Measurements from ENCODE around the gene RBM38. TPM values are rescaled to one million over a fixed set of nuclear protein-coding genes. Genes with fewer than 3 reads are reported as not detected.
"Not testable (repeated sequence)": the region's sequence is repeated elsewhere in the genome, so short reads cannot be mapped to it uniquely, and the experiment has no call there.

The RBM38 gene
- total and polyA plus RNA-seq, 4 donors = 12.7 to 25.0 (median 18.2) TPM

DNA sequence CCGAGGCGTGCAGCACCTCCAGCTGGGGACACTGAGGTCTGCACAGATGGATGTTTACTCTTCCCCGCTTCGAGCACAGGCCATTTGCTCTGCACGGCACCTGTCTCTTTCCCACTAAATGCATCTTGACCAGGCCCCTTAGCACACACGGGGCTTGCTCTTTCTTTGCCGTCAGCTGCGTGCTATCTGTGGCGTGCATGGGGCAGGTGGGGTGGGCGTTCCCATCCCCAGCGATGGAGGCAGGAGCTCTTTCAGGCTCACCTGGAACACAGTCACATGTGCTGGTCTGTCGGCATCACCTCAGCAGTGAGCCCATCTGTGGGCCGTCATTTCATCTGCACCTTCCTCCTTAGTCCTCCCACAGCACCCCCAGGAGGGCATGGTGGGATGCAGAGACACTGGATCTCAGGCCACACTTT is 35.1 kb downstream of the RBM38 start:
- no peak for DNase-seq (ENCODE audit: low read depth in 4 of 6, low spot score in 6 of 6)
- Histone ChIP-seq H3K4me1 (ENCODE audit: control insufficient read depth, insufficient read depth, low read length) (peaks cover 21% of the 10 kb centered on the region), H3K27me3 (ENCODE audit: control insufficient read depth, insufficient read depth, low read length) (peaks cover 2% of the 10 kb centered on the region), H3K4me3 (ENCODE audit: low read depth, low read length) (no peak overlapping the region), H3K36me3 (ENCODE audit: control insufficient read depth, insufficient read depth, low read length) (no peaks in the 10 kb centered on the region), H3K27ac (ENCODE audit: low read depth, low read length) (no peak overlapping the region), H3K9me3 (ENCODE audit: control insufficient read depth, insufficient read depth, low read length) (no peaks in the 10 kb centered on the region)
- 72% methylated on average over 12 of the region's 13 CpGs for WGBS (ENCODE audit: insufficient coverage)

DNA sequence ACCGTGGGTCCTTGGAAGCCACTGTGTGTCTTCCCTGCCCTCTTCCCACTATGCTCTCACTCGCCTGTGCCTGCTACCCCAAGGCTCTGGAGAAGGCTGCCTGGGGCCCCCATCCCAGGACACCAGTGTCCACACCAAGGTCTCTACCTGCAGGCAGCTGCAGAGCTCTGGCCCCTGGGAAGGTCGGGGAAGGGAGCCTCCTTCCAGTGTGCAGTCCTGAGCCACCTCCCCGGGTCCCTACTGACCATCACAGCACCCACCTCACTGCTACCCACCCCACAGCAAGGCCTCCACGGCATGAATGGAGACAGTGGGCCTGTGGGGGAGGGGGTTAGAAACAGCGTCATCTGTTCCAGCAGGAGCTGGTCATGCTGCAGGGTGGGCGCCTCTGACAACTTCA is 35.6 kb downstream of the RBM38 start:
- Histone ChIP-seq H3K27ac (ENCODE audit: low read depth, low read length) (no peak overlapping the region), H3K4me3 (ENCODE audit: low read depth, low read length) (no peak overlapping the region), H3K4me1 (ENCODE audit: control insufficient read depth, insufficient read depth, low read length) (peaks cover 20% of the 10 kb centered on the region), H3K36me3 (ENCODE audit: control insufficient read depth, insufficient read depth, low read length) (no peaks in the 10 kb centered on the region), H3K9me3 (ENCODE audit: control insufficient read depth, insufficient read depth, low read length) (no peaks in the 10 kb centered on the region), H3K27me3 (ENCODE audit: control insufficient read depth, insufficient read depth, low read length) (peaks cover 2% of the 10 kb centered on the region)
- no peak for DNase-seq (ENCODE audit: low read depth in 4 of 6, low spot score in 6 of 6)
- 95% methylated on average over 4 of the region's 7 CpGs for WGBS (ENCODE audit: insufficient coverage)

DNA sequence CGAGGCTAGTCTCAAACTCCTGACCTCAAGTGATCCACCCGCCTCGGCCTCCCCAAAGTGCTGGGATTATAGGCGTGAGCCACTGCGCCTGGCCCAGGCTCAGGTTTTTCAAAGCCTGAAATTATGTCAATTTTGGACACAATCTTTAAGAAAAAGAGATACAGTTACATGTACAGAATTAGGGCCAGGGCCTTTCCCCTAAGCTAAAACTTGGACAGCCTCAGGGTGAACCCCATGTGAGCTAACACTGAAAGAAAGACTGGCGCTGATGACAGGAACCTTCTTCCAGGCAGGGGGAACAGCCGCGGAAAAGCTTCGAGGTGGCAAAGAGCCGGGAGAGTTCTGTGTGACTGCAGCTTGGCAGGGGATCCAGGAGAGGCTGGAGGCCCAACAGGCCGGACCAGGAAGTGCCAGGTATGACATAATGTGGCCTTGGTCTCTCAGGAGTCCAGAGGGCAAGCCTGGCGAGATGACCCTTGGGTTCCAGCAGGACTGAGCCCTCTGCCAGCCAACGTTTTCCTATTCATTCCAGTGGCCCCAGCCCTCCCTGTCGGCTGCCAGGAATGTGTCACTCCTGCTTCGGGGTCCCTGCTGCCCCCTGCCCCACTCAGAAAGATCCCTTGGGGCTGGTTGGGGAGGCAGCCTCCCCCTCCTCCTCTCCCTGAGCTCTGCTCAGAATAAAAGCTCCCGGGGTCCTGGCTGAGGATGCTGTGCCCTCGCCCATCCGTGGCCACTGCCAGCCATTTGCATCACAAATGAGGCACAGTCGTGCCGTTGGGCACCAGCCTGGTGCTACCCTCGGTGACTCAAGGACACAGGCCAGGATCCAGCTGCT is 37.3 kb downstream of the RBM38 start:
- no peak overlapping the region for H3K4me3 ChIP-seq (ENCODE audit: low read depth, low read length)
- WGBS (ENCODE audit: insufficient coverage) = 43% methylated on average over 18 of the region's 21 CpGs
- no peaks in the 10 kb centered on the region for H3K9me3 ChIP-seq (ENCODE audit: control insufficient read depth, insufficient read depth, low read length)
- H3K36me3 ChIP-seq (ENCODE audit: control insufficient read depth, insufficient read depth, low read length) = no peaks in the 10 kb centered on the region
- peaks cover 2% of the 10 kb centered on the region for H3K27me3 ChIP-seq (ENCODE audit: control insufficient read depth, insufficient read depth, low read length)
- DNase-seq (ENCODE audit: low read depth in 4 of 6, low spot score in 6 of 6) = peak in 2 of 6 donors; percentile 33 to 79
- H3K4me1 ChIP-seq (ENCODE audit: control insufficient read depth, insufficient read depth, low read length) = peaks cover 18% of the 10 kb centered on the region
- no peak overlapping the region for H3K27ac ChIP-seq (ENCODE audit: low read depth, low read length)

DNA sequence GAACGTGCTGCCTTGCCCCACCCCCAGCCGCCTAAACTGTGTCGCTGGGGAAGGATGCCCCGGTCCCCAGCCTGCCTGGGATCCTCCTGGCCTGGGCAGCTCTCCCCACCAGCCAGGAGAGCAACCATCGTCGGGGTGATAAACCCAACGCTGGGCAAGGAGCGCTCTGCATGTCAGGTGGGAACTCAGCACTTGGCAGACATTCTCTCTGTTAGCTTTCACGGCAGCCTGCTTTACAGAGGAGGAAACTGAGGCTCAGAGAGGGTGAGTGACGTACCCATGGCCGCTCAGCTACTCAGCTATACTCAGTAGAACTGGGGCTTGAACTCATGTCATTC is 37.9 kb downstream of the RBM38 start:
- H3K27ac ChIP-seq (ENCODE audit: low read depth, low read length) = no peak overlapping the region
- peaks cover 2% of the 10 kb centered on the region for H3K27me3 ChIP-seq (ENCODE audit: control insufficient read depth, insufficient read depth, low read length)
- no peak overlapping the region for H3K4me3 ChIP-seq (ENCODE audit: low read depth, low read length)
- H3K36me3 ChIP-seq (ENCODE audit: control insufficient read depth, insufficient read depth, low read length) = no peaks in the 10 kb centered on the region
- 56% methylated on average over 11 of the region's 11 CpGs for WGBS (ENCODE audit: insufficient coverage)
- no peaks in the 10 kb centered on the region for H3K9me3 ChIP-seq (ENCODE audit: control insufficient read depth, insufficient read depth, low read length)
- peaks cover 18% of the 10 kb centered on the region for H3K4me1 ChIP-seq (ENCODE audit: control insufficient read depth, insufficient read depth, low read length)
- DNase-seq (ENCODE audit: low read depth in 4 of 6, low spot score in 6 of 6) = no peak

DNA sequence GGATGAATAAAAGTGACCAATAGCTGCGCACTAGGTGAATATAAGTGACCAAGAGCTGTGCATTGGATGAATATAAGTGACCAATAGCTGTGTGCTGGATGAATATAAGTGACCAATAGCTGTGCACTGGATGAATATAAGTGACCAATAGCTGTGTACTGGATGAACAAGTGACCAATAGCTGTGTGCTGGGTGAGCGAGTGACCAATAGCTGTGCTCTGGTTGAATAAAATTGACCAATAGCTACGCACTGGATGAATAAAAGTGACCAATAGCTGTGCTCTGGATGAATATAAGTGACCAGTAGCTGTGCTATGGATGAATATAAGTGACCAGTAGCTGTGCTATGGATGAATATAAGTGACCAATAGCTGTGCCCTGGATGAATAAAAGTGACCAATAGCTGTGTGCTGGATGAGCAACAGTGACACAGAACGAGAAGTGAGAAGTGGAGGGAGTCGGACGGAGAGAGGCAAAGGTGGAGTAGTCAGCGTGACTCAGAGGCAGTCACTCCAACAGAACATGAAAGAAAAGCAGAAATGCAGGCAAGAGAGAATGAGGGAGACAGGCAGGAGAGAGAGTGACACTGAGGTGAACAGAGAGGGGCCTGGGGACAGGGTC is 38.5 kb downstream of the RBM38 start:
- H3K27ac ChIP-seq (ENCODE audit: low read depth, low read length) = no peak overlapping the region
- no peaks in the 10 kb centered on the region for H3K36me3 ChIP-seq (ENCODE audit: control insufficient read depth, insufficient read depth, low read length)
- H3K27me3 ChIP-seq (ENCODE audit: control insufficient read depth, insufficient read depth, low read length) = peaks cover 2% of the 10 kb centered on the region
- no peak overlapping the region for H3K4me3 ChIP-seq (ENCODE audit: low read depth, low read length)
- no peak for DNase-seq (ENCODE audit: low read depth in 4 of 6, low spot score in 6 of 6)
- 96% methylated on average over 7 of the region's 7 CpGs for WGBS (ENCODE audit: insufficient coverage)
- no peaks in the 10 kb centered on the region for H3K9me3 ChIP-seq (ENCODE audit: control insufficient read depth, insufficient read depth, low read length)
- H3K4me1 ChIP-seq (ENCODE audit: control insufficient read depth, insufficient read depth, low read length) = peaks cover 19% of the 10 kb centered on the region

DNA sequence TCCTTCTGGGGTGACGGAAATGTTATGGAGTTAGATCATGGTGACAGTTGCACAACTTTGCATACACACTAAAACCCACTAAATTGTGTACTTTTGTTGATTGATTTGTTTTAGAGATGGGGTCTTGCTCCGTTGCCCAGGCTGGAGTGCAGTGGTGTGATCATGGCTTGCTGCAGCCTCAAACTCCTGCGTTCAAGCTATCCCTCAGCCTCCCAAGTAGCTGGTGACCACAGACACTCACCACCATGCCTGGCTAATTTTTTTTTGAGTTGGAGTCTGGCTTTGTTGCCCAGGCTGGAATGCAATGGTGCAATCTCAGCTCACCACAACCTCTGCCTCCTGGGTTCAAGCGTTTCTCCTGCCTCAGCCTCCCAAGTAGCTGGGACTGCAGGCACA is 39.0 kb downstream of the RBM38 start:
- H3K27ac ChIP-seq (ENCODE audit: low read depth, low read length); H3K4me3 ChIP-seq (ENCODE audit: low read depth, low read length); H3K36me3 ChIP-seq (ENCODE audit: control insufficient read depth, insufficient read depth, low read length); H3K27me3 ChIP-seq (ENCODE audit: control insufficient read depth, insufficient read depth, low read length); H3K9me3 ChIP-seq (ENCODE audit: control insufficient read depth, insufficient read depth, low read length); DNase-seq (ENCODE audit: low read depth in 4 of 6, low spot score in 6 of 6): not testable (repeated sequence)
- H3K4me1 ChIP-seq (ENCODE audit: control insufficient read depth, insufficient read depth, low read length) = peaks cover 22% of the 10 kb centered on the region
- WGBS (ENCODE audit: insufficient coverage) = 86% methylated on average over 2 of the region's 4 CpGs

DNA sequence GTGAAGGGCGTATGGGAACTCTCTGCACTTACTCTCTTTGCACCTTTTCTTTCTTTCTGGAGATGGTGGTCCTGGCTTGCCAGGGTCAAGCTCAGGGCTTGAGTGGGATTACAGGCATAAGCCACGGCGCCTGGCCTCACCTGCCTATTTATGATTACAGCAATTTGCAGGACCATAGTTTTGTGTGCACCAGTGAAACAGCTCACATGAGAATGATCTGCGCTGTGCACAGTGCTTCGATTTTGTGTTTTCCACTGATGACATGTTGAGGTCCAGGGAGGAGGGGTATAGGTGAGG is 40.3 kb downstream of the RBM38 start:
- Histone ChIP-seq H3K4me3 (ENCODE audit: low read depth, low read length) (no peak overlapping the region), H3K27ac (ENCODE audit: low read depth, low read length) (no peak overlapping the region), H3K4me1 (ENCODE audit: control insufficient read depth, insufficient read depth, low read length) (peaks cover 30% of the 10 kb centered on the region), H3K9me3 (ENCODE audit: control insufficient read depth, insufficient read depth, low read length) (no peaks in the 10 kb centered on the region), H3K36me3 (ENCODE audit: control insufficient read depth, insufficient read depth, low read length) (no peaks in the 10 kb centered on the region), H3K27me3 (ENCODE audit: control insufficient read depth, insufficient read depth, low read length) (peaks cover 2% of the 10 kb centered on the region)
- no peak for DNase-seq (ENCODE audit: low read depth in 4 of 6, low spot score in 6 of 6)
- 55% methylated on average over 3 of the region's 5 CpGs for WGBS (ENCODE audit: insufficient coverage)

DNA sequence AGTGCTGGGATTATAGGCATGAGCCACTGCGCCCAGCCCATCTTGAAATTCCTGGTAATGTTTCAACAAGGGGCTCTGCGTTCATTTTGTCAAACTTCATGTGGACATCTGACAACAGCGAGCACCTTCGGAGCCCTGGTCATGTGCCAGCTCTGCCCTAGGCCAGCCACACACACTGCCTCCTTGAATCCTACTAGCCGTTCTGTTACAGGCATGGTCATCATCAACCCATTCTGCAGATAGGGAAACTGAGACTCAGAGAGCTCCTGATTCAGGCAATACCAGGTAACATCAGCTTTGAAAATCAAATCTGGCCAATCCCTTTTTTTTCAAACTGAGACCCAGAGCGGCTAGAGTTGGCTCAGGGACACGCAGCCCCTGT is 41.3 kb downstream of the RBM38 start:
- H3K9me3 ChIP-seq (ENCODE audit: control insufficient read depth, insufficient read depth, low read length) = peaks cover under 1% of the 10 kb centered on the region
- WGBS (ENCODE audit: insufficient coverage) = 87% methylated on average over 7 of the region's 7 CpGs
- H3K27ac ChIP-seq (ENCODE audit: low read depth, low read length) = no peak overlapping the region

DNA sequence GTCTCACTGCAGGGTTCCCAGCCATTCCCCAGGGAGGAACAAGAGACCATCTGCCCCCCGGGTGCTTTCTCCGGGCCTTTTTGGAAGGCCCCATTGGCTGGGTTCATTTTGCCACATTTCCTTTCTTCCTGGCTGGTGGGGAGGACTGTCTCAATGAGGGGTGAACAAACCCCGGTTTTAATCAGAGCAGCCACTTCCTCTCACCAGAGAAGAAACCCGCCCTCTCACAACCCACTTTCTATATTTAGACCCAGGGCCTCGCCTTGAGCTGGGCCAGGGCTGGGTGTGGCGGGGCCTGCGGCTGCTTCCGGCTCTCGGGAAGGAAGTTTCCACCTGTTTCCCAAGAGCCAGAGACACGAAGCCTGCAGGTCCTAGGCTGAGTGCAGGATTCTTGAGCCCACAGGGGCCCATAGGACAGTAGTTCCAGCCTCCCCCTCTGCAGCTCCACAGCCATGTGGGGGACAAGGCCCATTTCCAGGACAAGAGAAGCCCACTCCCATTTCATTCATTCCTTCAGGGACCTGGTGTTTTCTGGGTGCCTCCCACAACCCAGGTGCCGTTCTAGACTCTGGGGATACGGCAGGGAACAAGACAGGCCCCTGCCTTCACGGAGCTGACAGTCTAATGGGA is 41.8 kb downstream of the RBM38 start:
- peaks cover 30% of the 10 kb centered on the region for H3K4me1 ChIP-seq (ENCODE audit: control insufficient read depth, insufficient read depth, low read length)
- H3K9me3 ChIP-seq (ENCODE audit: control insufficient read depth, insufficient read depth, low read length) = peaks cover 3% of the 10 kb centered on the region
- 62% methylated on average over 7 of the region's 13 CpGs for WGBS (ENCODE audit: insufficient coverage)
- H3K27me3 ChIP-seq (ENCODE audit: control insufficient read depth, insufficient read depth, low read length) = peaks cover 2% of the 10 kb centered on the region
- no peaks in the 10 kb centered on the region for H3K36me3 ChIP-seq (ENCODE audit: control insufficient read depth, insufficient read depth, low read length)
- DNase-seq (ENCODE audit: low read depth in 4 of 6, low spot score in 6 of 6) = peak in 1 of 6 donors; percentile 17
- H3K27ac ChIP-seq (ENCODE audit: low read depth, low read length) = no peak overlapping the region
- H3K4me3 ChIP-seq (ENCODE audit: low read depth, low read length) = no peak overlapping the region

More for the DNA sequence above, 41.3 kb downstream of the RBM38 start:
- H3K4me3 ChIP-seq (ENCODE audit: low read depth, low read length) = no peak overlapping the region
- H3K36me3 ChIP-seq (ENCODE audit: control insufficient read depth, insufficient read depth, low read length) = no peaks in the 10 kb centered on the region
- peaks cover 2% of the 10 kb centered on the region for H3K27me3 ChIP-seq (ENCODE audit: control insufficient read depth, insufficient read depth, low read length)
- no peak for DNase-seq (ENCODE audit: low read depth in 4 of 6, low spot score in 6 of 6)
- peaks cover 30% of the 10 kb centered on the region for H3K4me1 ChIP-seq (ENCODE audit: control insufficient read depth, insufficient read depth, low read length)

Data from spinal cord (tissue), 10 donors.